Heart right ventricle (tissue), 16 donors: ENCODE data around the gene KLHDC3. TPM values are rescaled to one million over a fixed set of nuclear protein-coding genes. Genes with fewer than 3 reads are reported as not detected.

Source experiments
- ATAC-seq, 8 donors: fragments of 200-7000 bp; cut with Tn5 transposase; one replicate each; pipeline ENCODE4 v1.9.1; 2020; ENCODE audit warnings: mild to moderate bottlenecking in 8 of 8, moderate library complexity in 8 of 8, moderate number of reproducible peaks in 1 of 8
- DNase-seq, 2 donors: peaks; one replicate each; pipeline ENCODE4 v3.0.0-alpha.2; 2020
- H3K27ac ChIP-seq, 10 donors: fragments of 200-600 bp; sonication (generic) in 2 of 10; one replicate each; pipeline versions ENCODE4 v1.5.0 to v1.8.0; 2020 to 2022; ENCODE audit warnings: mild to moderate bottlenecking in 3 of 10
- H3K27me3 ChIP-seq, 7 donors: fragments of 200-600 bp; one replicate each; pipeline ENCODE4 v1.8.0; 2021 to 2022; ENCODE audit warnings: mild to moderate bottlenecking in 2 of 7
- H3K36me3 ChIP-seq, 9 donors: fragments of 200-600 bp; sonication (generic) in 1 of 9; one replicate each; pipeline versions ENCODE4 v1.5.0 to v1.8.0; 2020 to 2022; ENCODE audit warnings: mild to moderate bottlenecking in 2 of 9
- H3K4me1 ChIP-seq, 9 donors: fragments of 200-600 bp; sonication (generic) in 1 of 9; one replicate each; pipeline versions ENCODE4 v1.5.0 to v1.8.0; 2020 to 2022; ENCODE audit warnings: mild to moderate bottlenecking in 4 of 9
- H3K4me3 ChIP-seq, 10 donors: fragments of 200-600 bp; sonication (generic) in 2 of 10; one replicate each; pipeline versions ENCODE4 v1.5.0 to v1.8.0; 2020 to 2022; ENCODE audit warnings: mild to moderate bottlenecking in 7 of 10, moderate library complexity in 2 of 10
- H3K9me3 ChIP-seq, 11 donors: fragments of 200-600 bp in 10 of 11; sonication (generic) in 2 of 11; one replicate each; pipeline versions ENCODE4 v1.5.0 to v1.8.0; 2013 to 2022; ENCODE audit warnings: mild to moderate bottlenecking in 2 of 11, control low read depth in 1 of 11, moderate library complexity in 1 of 11
- WGBS, 2 donors: extraction: QIAGEN DNeasy Blood & Tissue Kit; methylation state at CpG; one replicate each; pipeline ENCODE4 v1.1.7; 2013; ENCODE audit warnings: inconsistent platforms in 1 of 2; 5-methylcytosine and 5-hydroxymethylcytosine counted together
- intact Hi-C, 10 donors: fragments of 100-400 bp; cut with DNase I; formaldehyde crosslinking; loops; one replicate each; pipeline versions ENCODE4 v1.11.1 to v1.14.2; 2022
- polyA plus RNA-seq, 2 donors: library from polyadenylated mRNA; stranded (reverse); fragments of 200-250 nt; gene quantifications; one replicate each; pipeline ENCODE4 v1.2.3, GENCODE V29; 2013
- total RNA-seq, 10 donors: library from RNA; stranded (reverse); fragmentation: NEBNext Ultra II Directional in 3 of 10; extraction: Animal tissue kit (Norgen Biotek cat#: 25700) in 3 of 10; gene quantifications; one replicate each; pipeline versions ENCODE4 v1.2.1 to v1.2.4, GENCODE V29; 2021 to 2023
- TF ChIP-seq, protein P1 (sequence below), 9 donors: fragments of 200-600 bp; sonication (generic) in 2 of 9; IDR thresholded peaks; one replicate each; pipeline versions ENCODE4 v1.5.0 to v1.8.0; 2021 to 2022; ENCODE audit warnings: antibody characterized with exemption in 9 of 9, mild to moderate bottlenecking in 5 of 9, moderate library complexity in 1 of 9
- donor health status: Arrhythmogenic right ventricular cardiomyopathy.
- donor health status: ischemic (EF 13 %, LVEDD 7.1; RV severe dilation, severe dysfunction).
- donor health status: healthy with polysubstance abuse.
- donor health status: DM: no; HTN: yes; CAD: no.
- donor health status: DM: no; HTN: no; CAD: no.
- donor health status: ischemic (EF 25% LVEDD 6.9; RV normal size, moderate dysfunction).
- donor health status: ischemic (EF 25% LVEDD 5.7; RV mildly dilated, moderate dysfunction).
- donor health status: healthy.
- donor health status: DM: yes; HTN: yes; CAD: no.
- donor health status: Ischemic cardiomyopathy.
- donor health status: ischemic (EF 35%, LVEDD 5.7; RV mildly dilated, moderate dysfunction).
- donor health status: nonischemic (EF 11% LVEDD 7.7; RV severe dilation, severe dysfunction).
- donor health status: DM: yes; HTN: yes; CAD: no.
- donor health status: PGD.
- donor health status: ischemic (EF 29% LVEDD 5.4; RV normal size, mild dysfunction).
- donor health status: nonischemic (EF 23%, LVEDD 6.1; RV moderate dilation, normal function).

KLHDC3 gene
- total and polyA plus RNA-seq, 12 donors: 78.2 to 165 (median 92.0) TPM

DNA sequence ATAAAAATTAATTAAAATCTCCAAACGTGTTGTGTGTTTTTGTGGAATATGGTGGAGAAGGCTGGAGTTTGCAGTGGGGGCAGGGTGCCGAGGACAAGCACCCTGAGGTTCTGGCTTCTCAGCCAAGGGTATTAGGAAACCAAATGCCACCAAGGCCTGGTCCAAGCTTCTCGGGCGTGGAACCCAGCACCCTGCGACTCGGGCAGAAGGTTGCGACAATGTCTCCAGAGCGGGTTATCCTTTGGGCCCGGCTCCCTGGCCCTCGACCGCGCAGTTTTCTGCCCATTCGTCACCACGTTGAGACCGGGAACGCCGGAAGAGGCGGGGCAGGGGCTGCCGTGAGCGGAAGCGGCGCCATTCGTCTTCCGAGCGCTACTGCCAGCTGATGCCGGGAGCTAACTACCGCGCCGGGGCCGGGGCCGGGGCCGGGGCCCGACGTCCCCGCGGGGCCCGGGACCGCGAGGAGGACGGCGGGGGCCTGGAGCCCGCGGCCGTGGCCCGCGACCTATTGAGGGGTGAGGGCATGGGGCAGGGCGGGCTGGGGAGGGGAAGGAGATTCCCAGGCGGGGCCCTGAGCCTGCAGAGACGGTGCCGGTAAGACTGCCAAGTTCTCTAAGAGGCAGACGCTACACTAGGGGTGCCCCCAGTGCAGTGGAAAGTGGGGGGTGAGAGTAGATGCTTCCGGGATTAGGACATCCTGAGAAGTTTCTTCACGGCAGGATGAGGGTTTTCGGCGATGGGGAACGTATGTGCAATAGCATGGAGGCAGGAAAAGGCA is 7.4 kb downstream of the KLHDC3 start, which contains the start of gene RRP36:
Gene RRP36 (plus strand): TSS at position 354 of the 778 bp plus-strand sequence. CDS start 32 bp downstream, at position 386.
- peaks cover 5 to 67% (median 45%) of the 10 kb centered on the region in 9 donors for H3K4me1 ChIP-seq

DNA sequence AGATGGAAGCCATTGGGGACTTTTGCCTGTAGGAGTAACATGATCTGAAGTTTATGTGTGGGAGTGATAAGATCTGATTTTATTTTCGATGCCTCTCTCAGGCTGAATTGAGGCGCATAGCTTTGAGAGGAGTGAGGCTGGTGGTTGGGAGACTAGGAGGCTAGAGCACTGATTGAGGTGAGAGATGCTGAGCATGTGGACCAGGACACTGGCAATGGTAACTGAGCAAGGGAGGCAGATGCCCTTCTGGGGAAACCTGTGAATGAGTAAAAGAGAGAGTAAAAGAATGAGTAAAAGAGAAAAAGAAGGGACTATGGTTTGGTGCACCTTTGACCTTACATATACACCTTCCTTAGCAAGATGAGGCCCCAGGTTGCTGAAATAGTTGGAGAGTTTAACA is 10.4 kb downstream of the KLHDC3 start:
- DNase-seq: no peak
- H3K4me1 ChIP-seq: peaks cover 5 to 41% (median 30%) of the 10 kb centered on the region in 9 donors
- peaks cover 0 to 81% (median 48%) of the 10 kb centered on the region in 9 donors for H3K36me3 ChIP-seq
- H3K9me3 ChIP-seq: no peaks in the 10 kb centered on the region
- 83 to 88% methylated on average over 2 of the region's 2 CpGs for WGBS, 2 donors
- H3K4me3 ChIP-seq: no peak overlapping the region
- no peak overlapping the region for H3K27ac ChIP-seq
- intact Hi-C loops: loop anchor here in 1 of 10 donors (5.0 kb wide), 1 partner anchor 33 kb away; the partner anchor contains the start of genes KLC4 and MRPL2
- TF ChIP-seq, protein P1, sequence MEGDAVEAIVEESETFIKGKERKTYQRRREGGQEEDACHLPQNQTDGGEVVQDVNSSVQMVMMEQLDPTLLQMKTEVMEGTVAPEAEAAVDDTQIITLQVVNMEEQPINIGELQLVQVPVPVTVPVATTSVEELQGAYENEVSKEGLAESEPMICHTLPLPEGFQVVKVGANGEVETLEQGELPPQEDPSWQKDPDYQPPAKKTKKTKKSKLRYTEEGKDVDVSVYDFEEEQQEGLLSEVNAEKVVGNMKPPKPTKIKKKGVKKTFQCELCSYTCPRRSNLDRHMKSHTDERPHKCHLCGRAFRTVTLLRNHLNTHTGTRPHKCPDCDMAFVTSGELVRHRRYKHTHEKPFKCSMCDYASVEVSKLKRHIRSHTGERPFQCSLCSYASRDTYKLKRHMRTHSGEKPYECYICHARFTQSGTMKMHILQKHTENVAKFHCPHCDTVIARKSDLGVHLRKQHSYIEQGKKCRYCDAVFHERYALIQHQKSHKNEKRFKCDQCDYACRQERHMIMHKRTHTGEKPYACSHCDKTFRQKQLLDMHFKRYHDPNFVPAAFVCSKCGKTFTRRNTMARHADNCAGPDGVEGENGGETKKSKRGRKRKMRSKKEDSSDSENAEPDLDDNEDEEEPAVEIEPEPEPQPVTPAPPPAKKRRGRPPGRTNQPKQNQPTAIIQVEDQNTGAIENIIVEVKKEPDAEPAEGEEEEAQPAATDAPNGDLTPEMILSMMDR (IDR thresholded peaks at IDR 0.05): no peak
- no peak for ATAC-seq
- no peaks in the 10 kb centered on the region for H3K27me3 ChIP-seq

More for the DNA sequence above, 7.4 kb downstream of the KLHDC3 start, which contains the start of gene RRP36:
- Histone ChIP-seq H3K27ac (peak within 1 kb of the TSS; percentile 64 to 97 (median 90)), H3K27me3 (no peaks in the 10 kb centered on the region), H3K9me3 (no peaks in the 10 kb centered on the region), H3K36me3 (peaks cover 0 to 77% (median 34%) of the 10 kb centered on the region in 9 donors), H3K4me3 (peak within 1 kb of the TSS; percentile 86 to 99 (median 94))
- 1% methylated on average over 56 of the region's 56 CpGs for WGBS, 2 donors
- intact Hi-C loops: loop anchor here in 1 of 10 donors (5.0 kb wide), 1 partner anchor 36 kb away; the partner anchor contains the start of genes KLC4 and MRPL2
- TF ChIP-seq, protein P1 (IDR thresholded peaks at IDR 0.05): no peak
- DNase-seq (peak; percentile 77 to 85), ATAC-seq (peak; percentile 71 to 91 (median 84))

DNA sequence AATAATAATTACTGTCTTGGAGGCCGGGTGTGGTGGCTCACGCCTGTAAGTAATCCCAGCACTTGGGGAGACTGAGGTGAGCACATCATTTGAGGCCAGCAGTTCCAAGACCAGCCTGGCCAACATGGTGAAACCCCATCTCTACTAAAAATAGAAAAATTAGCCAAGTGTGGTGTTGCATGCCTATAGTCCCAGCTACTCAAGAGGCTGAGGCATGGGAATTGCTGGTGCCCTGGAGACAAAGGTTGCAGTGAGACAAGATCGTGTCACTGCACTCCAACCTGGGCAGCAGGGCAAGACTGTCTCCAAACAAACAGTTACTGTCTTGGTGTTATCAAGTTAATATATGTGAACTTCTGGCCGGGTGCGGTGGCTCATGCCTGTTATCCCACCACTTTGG is 12.3 kb downstream of the KLHDC3 start:
- DNase-seq: no peak
- no peaks in the 10 kb centered on the region for H3K9me3 ChIP-seq
- peaks cover 0 to 86% (median 52%) of the 10 kb centered on the region in 9 donors for H3K36me3 ChIP-seq
- WGBS, 2 donors: 91 to 92% methylated on average over 5 of the region's 5 CpGs
- ATAC-seq: no peak
- TF ChIP-seq, protein P1 (IDR thresholded peaks at IDR 0.05): no peak
- no peak overlapping the region for H3K4me3 ChIP-seq
- no peak overlapping the region for H3K27ac ChIP-seq
- intact Hi-C loops: no loop called here
- no peaks in the 10 kb centered on the region for H3K27me3 ChIP-seq
- H3K4me1 ChIP-seq: peaks cover 5 to 30% (median 19%) of the 10 kb centered on the region in 9 donors

DNA sequence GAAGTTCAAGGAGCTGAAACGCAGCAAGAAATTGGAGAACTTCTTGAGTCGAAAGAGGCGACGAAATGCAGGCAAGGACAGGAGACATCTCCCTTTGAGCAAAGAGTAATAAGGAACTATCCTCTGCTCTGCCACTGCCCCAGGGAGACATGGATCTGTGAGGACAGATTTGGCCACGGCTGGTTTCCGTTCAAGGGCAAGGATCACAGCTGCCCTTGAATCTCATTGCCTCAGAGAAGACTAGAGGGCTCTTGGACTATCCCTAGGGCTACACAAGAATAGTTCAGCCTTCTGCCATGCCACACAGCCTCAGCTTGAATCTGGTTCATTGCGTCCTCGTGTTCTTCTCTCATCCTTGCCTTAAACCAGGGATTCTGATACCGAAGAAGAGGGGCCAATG is 15.1 kb downstream of the KLHDC3 start:
- H3K4me1 ChIP-seq: peaks cover 0 to 7% (median 2%) of the 10 kb centered on the region in 9 donors
- TF ChIP-seq, protein P1 (IDR thresholded peaks at IDR 0.05): no peak
- 84 to 90% methylated on average over 9 of the region's 9 CpGs for WGBS, 2 donors
- H3K9me3 ChIP-seq: no peaks in the 10 kb centered on the region
- no peak overlapping the region for H3K27ac ChIP-seq
- intact Hi-C loops: no loop called here
- peaks cover 0 to 100% (median 56%) of the 10 kb centered on the region in 9 donors for H3K36me3 ChIP-seq
- H3K27me3 ChIP-seq: no peaks in the 10 kb centered on the region
- DNase-seq: no peak
- no peak overlapping the region for H3K4me3 ChIP-seq
- no peak for ATAC-seq
